Common myeloid progenitor, CD34-positive (primary cell): ENCODE measurements around the gene OTOGL.

Experiments used
- CTCF ChIA-PET: fragments of 350-600 bp; sonication (Branson Sonifier 250); formaldehyde crosslinking; loops from one replicate; lab custom pipeline; 2021; ENCODE audit warnings: antibody characterized with exemption; lab: Charles Lee
- POLR2A ChIA-PET: fragments of 350-600 bp; sonication (Branson Sonifier 250); formaldehyde crosslinking; loops from one replicate; lab custom pipeline; 2021; ENCODE audit warnings: antibody characterized with exemption; lab: Charles Lee
- DNase-seq, 3 donors: peaks; one replicate each; pipeline versions ENCODE4 v3.0.0 to v3.0.0-alpha.2; 2013
- H3K27ac ChIP-seq, 2 experiments: 1 replicate in 1 of 2; 2 replicates in 1 of 2; pipeline ENCODE4 v1.7.0; 2013; ENCODE audit warnings: inconsistent platforms in 2 of 2, low read length in 2 of 2, mild to moderate bottlenecking in 2 of 2, low read depth in 1 of 2, moderate library complexity in 1 of 2; ENCODE audit not compliant: severe bottlenecking in 2 of 2, insufficient read depth in 1 of 2, poor library complexity in 1 of 2
- H3K27me3 ChIP-seq, 5 experiments: replicated peaks in 2 of 5; 1 replicate in 3 of 5; 2 replicates in 2 of 5; pipeline versions ENCODE4 v1.6.1 to v1.7.0; 2013; ENCODE audit warnings: low read length in 4 of 5, mild to moderate bottlenecking in 2 of 5, moderate library complexity in 2 of 5, inconsistent platforms in 1 of 5; ENCODE audit not compliant: insufficient read depth in 5 of 5, control insufficient read depth in 4 of 5
- H3K36me3 ChIP-seq, 4 experiments: 1 replicate in 2 of 4; 2 replicates in 2 of 4; pipeline versions ENCODE4 v1.6.1 to v1.7.0; 2013; ENCODE audit warnings: low read length in 3 of 4, control low read depth in 1 of 4, mild to moderate bottlenecking in 1 of 4; ENCODE audit not compliant: control insufficient read depth in 4 of 4, insufficient read depth in 4 of 4
- H3K4me1 ChIP-seq, 4 experiments: 1 replicate in 3 of 4; 2 replicates in 1 of 4; pipeline versions ENCODE4 v1.6.1 to v1.7.1; 2013; ENCODE audit warnings: low read length in 3 of 4, mild to moderate bottlenecking in 3 of 4, control low read depth in 1 of 4, inconsistent platforms in 1 of 4, moderate library complexity in 1 of 4; ENCODE audit not compliant: control insufficient read depth in 4 of 4, insufficient read depth in 4 of 4; ENCODE audit errors: control extremely low read depth in 1 of 4
- H3K4me3 ChIP-seq, 7 experiments: 1 replicate in 4 of 7; 2 replicates in 3 of 7; pipeline versions ENCODE4 v1.5.1 to v1.7.0; 2013; ENCODE audit warnings: mild to moderate bottlenecking in 7 of 7, low read length in 6 of 7, moderate library complexity in 6 of 7, inconsistent platforms in 2 of 7, low read depth in 2 of 7, control low read depth in 1 of 7; ENCODE audit not compliant: insufficient read depth in 4 of 7, control insufficient read depth in 1 of 7; ENCODE audit errors: extremely low read depth in 1 of 7
- H3K9me3 ChIP-seq, 5 experiments: 1 replicate in 4 of 5; 2 replicates in 1 of 5; pipeline versions ENCODE4 v1.6.1 to v1.7.1; 2013; ENCODE audit warnings: low read length in 4 of 5, mild to moderate bottlenecking in 2 of 5, inconsistent platforms in 1 of 5, low read depth in 1 of 5, moderate library complexity in 1 of 5; ENCODE audit not compliant: control insufficient read depth in 4 of 5, insufficient read depth in 2 of 5; ENCODE audit errors: control extremely low read depth in 1 of 5
- WGBS: methylation state at CpG from one replicate; pipeline ENCODE4 v1.1.5; 2013; ENCODE audit not compliant: insufficient coverage; 5-methylcytosine and 5-hydroxymethylcytosine counted together

OTOGL gene

DNA sequence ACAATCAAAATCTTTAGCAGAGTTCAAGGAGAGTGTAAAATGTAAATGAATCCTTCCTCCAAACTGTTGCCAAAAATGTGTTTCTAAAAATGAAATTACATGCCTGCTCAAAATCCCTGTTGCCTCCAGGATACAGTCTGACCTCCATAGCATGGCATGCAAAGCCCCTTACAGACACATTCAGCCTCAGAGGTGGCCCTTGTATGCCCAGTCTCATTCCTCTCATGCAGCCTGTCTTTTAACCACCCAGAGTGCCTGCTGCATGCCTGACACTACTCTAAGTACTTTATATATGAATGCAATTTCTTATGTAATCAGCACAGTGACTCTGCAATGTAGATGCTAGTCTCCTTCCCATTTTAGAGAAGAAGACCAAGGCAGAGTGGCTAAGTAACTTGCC is 320.3 kb downstream of the OTOGL start:
- Histone ChIP-seq H3K4me3 (no peak overlapping the region), H3K27me3 (peaks cover 0 to 3% (median 0%) of the 10 kb centered on the region in 5 experiments), H3K9me3 (no peaks in the 10 kb centered on the region), H3K27ac (no peak overlapping the region), H3K4me1 (peaks cover 0 to 7% (median 3%) of the 10 kb centered on the region in 4 experiments), H3K36me3 (no peaks in the 10 kb centered on the region)
- POLR2A ChIA-PET, result no interaction called here
- peak in 1 of 3 donors; percentile 4 for DNase-seq
- CTCF ChIA-PET, result interaction anchor here (0.5 kb wide), 1 partner anchor 10 kb away, joined by 3 read pairs; no protein-coding TSS in a partner anchor

DNA sequence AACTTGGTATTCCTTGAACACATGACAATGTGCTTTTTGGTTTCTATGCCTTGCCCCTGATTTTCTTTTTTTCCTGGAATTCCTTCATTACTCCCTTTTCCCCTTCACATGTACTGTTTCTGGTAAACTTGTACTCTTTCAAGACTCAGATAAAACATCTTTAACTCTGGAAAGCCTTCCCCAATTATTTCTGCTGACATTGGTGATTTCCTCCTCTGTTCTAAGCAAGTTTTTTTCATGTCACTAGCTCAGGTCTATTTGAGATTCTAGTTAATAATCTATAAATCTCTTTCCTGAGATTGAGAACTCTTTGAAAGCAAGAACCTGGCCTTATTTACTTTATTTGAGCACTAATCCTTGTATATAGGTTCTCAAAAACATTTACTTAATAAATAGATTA is 320.7 kb downstream of the OTOGL start:
- Histone ChIP-seq H3K9me3 (no peaks in the 10 kb centered on the region), H3K36me3 (no peaks in the 10 kb centered on the region), H3K4me3 (no peak overlapping the region), H3K27me3 (peaks cover 0 to 3% (median 0%) of the 10 kb centered on the region in 5 experiments), H3K4me1 (peaks cover 0 to 5% (median 2%) of the 10 kb centered on the region in 4 experiments), H3K27ac (no peak overlapping the region)
- ChIA-PET POLR2A (no interaction called here), CTCF (interaction anchor here (0.5 to 0.6 kb wide), 2 partner anchors 10 to 288 kb away, joined by 3 to 4 read pairs; no protein-coding TSS in a partner anchor)
- no peak for DNase-seq

DNA sequence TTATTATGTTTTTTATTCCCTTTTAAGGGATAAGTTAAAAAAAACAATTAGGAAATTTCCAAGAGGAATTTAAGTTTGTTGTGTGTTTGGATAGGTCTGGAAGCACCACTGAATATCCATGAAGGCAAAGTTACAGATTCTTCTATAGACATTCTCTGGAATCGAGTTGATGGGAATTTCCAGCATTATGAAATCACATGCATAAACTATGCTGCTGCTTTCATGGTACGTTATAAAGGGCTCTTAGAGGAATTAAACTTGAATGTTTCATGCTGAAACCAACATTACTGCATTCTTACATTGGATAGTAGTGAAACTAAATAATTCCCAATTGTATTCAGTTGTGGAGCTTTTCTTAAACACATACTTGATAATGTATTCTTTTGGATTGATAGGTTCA is 323.2 kb downstream of the OTOGL start:
- Histone ChIP-seq H3K4me1 (no peaks in the 10 kb centered on the region), H3K27ac (no peak overlapping the region), H3K27me3 (no peaks in the 10 kb centered on the region), H3K9me3 (no peaks in the 10 kb centered on the region), H3K4me3 (no peak overlapping the region), H3K36me3 (no peaks in the 10 kb centered on the region)
- POLR2A ChIA-PET, result no interaction called here
- no peak for DNase-seq
- WGBS, result no CpG with 5 or more reads among the region's 2 CpGs
- CTCF ChIA-PET, result no interaction called here
